GM23338 (cell line): ENCODE results near the gene HDAC3.

ENCODE experiments used
- CREB1 ChIP-seq: fragments of 250-450 bp; sonication (Bioruptor Pico); IDR thresholded peaks from 2 replicates; pipeline ENCODE4 v1.5.0; 2020; ENCODE audit warnings: low read depth, mild to moderate bottlenecking, moderate library complexity
- POLR2AphosphoS5 ChIP-seq: IDR thresholded peaks from 2 replicates; pipeline ENCODE4 v1.6.1; 2016; ENCODE audit warnings: antibody characterized with exemption, low read depth
- TF ChIP-seq, protein P1 (sequence below): IDR thresholded peaks from one replicate; pipeline ENCODE4 v1.6.1; 2018; ENCODE audit warnings: antibody characterized with exemption; ENCODE audit not compliant: unreplicated experiment
- TF ChIP-seq, protein P2 (sequence below), 2 experiments: fragments of 200-600 bp in 1 of 2; sonication (generic) in 1 of 2; conservative IDR thresholded peaks; 2 replicates each; pipeline versions ENCODE4 v1.5.1 to v1.6.1; 2016 to 2017; ENCODE audit warnings: antibody characterized with exemption in 2 of 2, low read depth in 2 of 2, mild to moderate bottlenecking in 2 of 2, moderate library complexity in 1 of 2

GRCh38 chr5:141615991-141616720, 20.5 kb downstream of the HDAC3 start:
- TF ChIP-seq, protein P1, sequence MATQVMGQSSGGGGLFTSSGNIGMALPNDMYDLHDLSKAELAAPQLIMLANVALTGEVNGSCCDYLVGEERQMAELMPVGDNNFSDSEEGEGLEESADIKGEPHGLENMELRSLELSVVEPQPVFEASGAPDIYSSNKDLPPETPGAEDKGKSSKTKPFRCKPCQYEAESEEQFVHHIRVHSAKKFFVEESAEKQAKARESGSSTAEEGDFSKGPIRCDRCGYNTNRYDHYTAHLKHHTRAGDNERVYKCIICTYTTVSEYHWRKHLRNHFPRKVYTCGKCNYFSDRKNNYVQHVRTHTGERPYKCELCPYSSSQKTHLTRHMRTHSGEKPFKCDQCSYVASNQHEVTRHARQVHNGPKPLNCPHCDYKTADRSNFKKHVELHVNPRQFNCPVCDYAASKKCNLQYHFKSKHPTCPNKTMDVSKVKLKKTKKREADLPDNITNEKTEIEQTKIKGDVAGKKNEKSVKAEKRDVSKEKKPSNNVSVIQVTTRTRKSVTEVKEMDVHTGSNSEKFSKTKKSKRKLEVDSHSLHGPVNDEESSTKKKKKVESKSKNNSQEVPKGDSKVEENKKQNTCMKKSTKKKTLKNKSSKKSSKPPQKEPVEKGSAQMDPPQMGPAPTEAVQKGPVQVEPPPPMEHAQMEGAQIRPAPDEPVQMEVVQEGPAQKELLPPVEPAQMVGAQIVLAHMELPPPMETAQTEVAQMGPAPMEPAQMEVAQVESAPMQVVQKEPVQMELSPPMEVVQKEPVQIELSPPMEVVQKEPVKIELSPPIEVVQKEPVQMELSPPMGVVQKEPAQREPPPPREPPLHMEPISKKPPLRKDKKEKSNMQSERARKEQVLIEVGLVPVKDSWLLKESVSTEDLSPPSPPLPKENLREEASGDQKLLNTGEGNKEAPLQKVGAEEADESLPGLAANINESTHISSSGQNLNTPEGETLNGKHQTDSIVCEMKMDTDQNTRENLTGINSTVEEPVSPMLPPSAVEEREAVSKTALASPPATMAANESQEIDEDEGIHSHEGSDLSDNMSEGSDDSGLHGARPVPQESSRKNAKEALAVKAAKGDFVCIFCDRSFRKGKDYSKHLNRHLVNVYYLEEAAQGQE = no peak
- TF ChIP-seq, protein P2, sequence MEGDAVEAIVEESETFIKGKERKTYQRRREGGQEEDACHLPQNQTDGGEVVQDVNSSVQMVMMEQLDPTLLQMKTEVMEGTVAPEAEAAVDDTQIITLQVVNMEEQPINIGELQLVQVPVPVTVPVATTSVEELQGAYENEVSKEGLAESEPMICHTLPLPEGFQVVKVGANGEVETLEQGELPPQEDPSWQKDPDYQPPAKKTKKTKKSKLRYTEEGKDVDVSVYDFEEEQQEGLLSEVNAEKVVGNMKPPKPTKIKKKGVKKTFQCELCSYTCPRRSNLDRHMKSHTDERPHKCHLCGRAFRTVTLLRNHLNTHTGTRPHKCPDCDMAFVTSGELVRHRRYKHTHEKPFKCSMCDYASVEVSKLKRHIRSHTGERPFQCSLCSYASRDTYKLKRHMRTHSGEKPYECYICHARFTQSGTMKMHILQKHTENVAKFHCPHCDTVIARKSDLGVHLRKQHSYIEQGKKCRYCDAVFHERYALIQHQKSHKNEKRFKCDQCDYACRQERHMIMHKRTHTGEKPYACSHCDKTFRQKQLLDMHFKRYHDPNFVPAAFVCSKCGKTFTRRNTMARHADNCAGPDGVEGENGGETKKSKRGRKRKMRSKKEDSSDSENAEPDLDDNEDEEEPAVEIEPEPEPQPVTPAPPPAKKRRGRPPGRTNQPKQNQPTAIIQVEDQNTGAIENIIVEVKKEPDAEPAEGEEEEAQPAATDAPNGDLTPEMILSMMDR (conservative IDR thresholded peaks at IDR 0.05; ENCODE audit: low read depth in 2 of 2) = no peak
- TF ChIP-seq POLR2AphosphoS5 (no peak), CREB1 (CRISPR knock-in tag) (no peak)
